ENCODE results near the gene EMILIN2. TPM values are rescaled to one million over a fixed set of nuclear protein-coding genes. Genes with fewer than 3 reads are reported as not detected.

Gene EMILIN2
- total RNA-seq, 2 experiments from 2014 or later = 3.2 to 3.3 TPM

GRCh38 chr18:2894131-2894840 is 47.5 kb downstream of the EMILIN2 start:
- Mint-ChIP-seq H3K4me1 (ENCODE audit: low read depth) (peaks cover 40% of the 10 kb centered on the region), H3K4me3 (no peak overlapping the region), H3K9me3 (no peaks in the 10 kb centered on the region), H3K27ac (no peak overlapping the region), H3K36me3 (ENCODE audit: low read depth) (no peaks in the 10 kb centered on the region), H3K27me3 (no peaks in the 10 kb centered on the region)
- Histone ChIP-seq H3K4me3 (ENCODE audit: low read length) (no peak overlapping the region), H3K27me3 (ENCODE audit: control insufficient read depth in 1 of 2, insufficient read depth in 2 of 2, low read length in 2 of 2) (no peaks in the 10 kb centered on the region), H3K9me3 (ENCODE audit: control insufficient read depth in 1 of 2, insufficient read depth in 1 of 2, low read length in 2 of 2) (peaks cover 0 to 5% of the 10 kb centered on the region in 2 experiments), H3K36me3 (ENCODE audit: insufficient read depth, low read length) (no peaks in the 10 kb centered on the region), H3K4me1 (ENCODE audit: insufficient read depth, low read length) (peaks cover 65% of the 10 kb centered on the region), H3K27ac (ENCODE audit: low read depth in 1 of 2, low read length in 2 of 2) (no peak overlapping the region)
- ATAC-seq (ENCODE audit: poor library complexity) = no peak
- ChIA-PET POLR2A (interaction anchor here (1.1 to 1.5 kb wide), 2 partner anchors 9 to 10 kb away, joined by 3 read pairs; no protein-coding TSS in a partner anchor), CTCF (no interaction called here)
- intact Hi-C loops (cut with DNase I, micrococcal nuclease) = no loop called here
- DNase-seq = peak in 1 of 14 experiments; percentile 10
- TF ChIP-seq, protein P1, sequence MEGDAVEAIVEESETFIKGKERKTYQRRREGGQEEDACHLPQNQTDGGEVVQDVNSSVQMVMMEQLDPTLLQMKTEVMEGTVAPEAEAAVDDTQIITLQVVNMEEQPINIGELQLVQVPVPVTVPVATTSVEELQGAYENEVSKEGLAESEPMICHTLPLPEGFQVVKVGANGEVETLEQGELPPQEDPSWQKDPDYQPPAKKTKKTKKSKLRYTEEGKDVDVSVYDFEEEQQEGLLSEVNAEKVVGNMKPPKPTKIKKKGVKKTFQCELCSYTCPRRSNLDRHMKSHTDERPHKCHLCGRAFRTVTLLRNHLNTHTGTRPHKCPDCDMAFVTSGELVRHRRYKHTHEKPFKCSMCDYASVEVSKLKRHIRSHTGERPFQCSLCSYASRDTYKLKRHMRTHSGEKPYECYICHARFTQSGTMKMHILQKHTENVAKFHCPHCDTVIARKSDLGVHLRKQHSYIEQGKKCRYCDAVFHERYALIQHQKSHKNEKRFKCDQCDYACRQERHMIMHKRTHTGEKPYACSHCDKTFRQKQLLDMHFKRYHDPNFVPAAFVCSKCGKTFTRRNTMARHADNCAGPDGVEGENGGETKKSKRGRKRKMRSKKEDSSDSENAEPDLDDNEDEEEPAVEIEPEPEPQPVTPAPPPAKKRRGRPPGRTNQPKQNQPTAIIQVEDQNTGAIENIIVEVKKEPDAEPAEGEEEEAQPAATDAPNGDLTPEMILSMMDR (IDR thresholded peaks at IDR 0.05) = no peak

- DNase-seq = no peak
- intact Hi-C loops (cut with DNase I, micrococcal nuclease) = no loop called here
- Mint-ChIP-seq H3K36me3 (ENCODE audit: low read depth) (no peaks in the 10 kb centered on the region), H3K27ac (no peak overlapping the region), H3K9me3 (no peaks in the 10 kb centered on the region), H3K4me3 (no peak overlapping the region), H3K27me3 (no peaks in the 10 kb centered on the region), H3K4me1 (ENCODE audit: low read depth) (peaks cover 35% of the 10 kb centered on the region)
- Histone ChIP-seq H3K4me1 (ENCODE audit: insufficient read depth, low read length) (peaks cover 60% of the 10 kb centered on the region), H3K27ac (ENCODE audit: low read depth in 1 of 2, low read length in 2 of 2) (no peak overlapping the region), H3K9me3 (ENCODE audit: control insufficient read depth in 1 of 2, insufficient read depth in 1 of 2, low read length in 2 of 2) (peaks cover 0 to 5% of the 10 kb centered on the region in 2 experiments), H3K4me3 (ENCODE audit: low read length) (no peak overlapping the region), H3K27me3 (ENCODE audit: control insufficient read depth in 1 of 2, insufficient read depth in 2 of 2, low read length in 2 of 2) (no peaks in the 10 kb centered on the region), H3K36me3 (ENCODE audit: insufficient read depth, low read length) (no peaks in the 10 kb centered on the region)
- ChIA-PET CTCF (no interaction called here), POLR2A (no interaction called here)
- ATAC-seq (ENCODE audit: poor library complexity) = no peak
- TF ChIP-seq, protein P1 (IDR thresholded peaks at IDR 0.05) = no peak
These were observed 48.1 kb downstream of the EMILIN2 start for GRCh38 chr18:2894841-2895370.

GRCh38 chr18:2895391-2895790 is 48.6 kb downstream of the EMILIN2 start:
- TF ChIP-seq, protein P1 (IDR thresholded peaks at IDR 0.05) = no peak
- Mint-ChIP-seq H3K4me3 (no peak overlapping the region), H3K27ac (no peak overlapping the region), H3K4me1 (ENCODE audit: low read depth) (peaks cover 30% of the 10 kb centered on the region), H3K27me3 (no peaks in the 10 kb centered on the region), H3K9me3 (no peaks in the 10 kb centered on the region), H3K36me3 (ENCODE audit: low read depth) (no peaks in the 10 kb centered on the region)
- no peak for ATAC-seq (ENCODE audit: poor library complexity)
- ChIA-PET POLR2A (no interaction called here), CTCF (no interaction called here)
- DNase-seq = no peak
- no peak overlapping the region for H3K27ac ChIP-seq (ENCODE audit: low read depth in 1 of 2, low read length in 2 of 2)
- no peaks in the 10 kb centered on the region for H3K36me3 ChIP-seq (ENCODE audit: insufficient read depth, low read length)
- peaks cover 57% of the 10 kb centered on the region for H3K4me1 ChIP-seq (ENCODE audit: insufficient read depth, low read length)
- no peaks in the 10 kb centered on the region for H3K27me3 ChIP-seq (ENCODE audit: control insufficient read depth in 1 of 2, insufficient read depth in 2 of 2, low read length in 2 of 2)
- intact Hi-C loops (cut with DNase I, micrococcal nuclease) = no loop called here
- H3K9me3 ChIP-seq (ENCODE audit: control insufficient read depth in 1 of 2, insufficient read depth in 1 of 2, low read length in 2 of 2) = peaks cover 0 to 5% of the 10 kb centered on the region in 2 experiments
- H3K4me3 ChIP-seq (ENCODE audit: low read length) = no peak overlapping the region
